Measurements from ENCODE around the gene LHX2. TPM values are rescaled to one million over a fixed set of nuclear protein-coding genes. Genes with fewer than 3 reads are reported as not detected.

LHX2 gene
- polyA plus RNA-seq, 3 donors, result 0.12 TPM; not detected in 2

GRCh38 chr9:124038790-124039633 is 27.4 kb downstream of the LHX2 start:
- peaks cover 76 to 93% (median 82%) of the 10 kb centered on the region in 3 donors for H3K27me3 Mint-ChIP-seq (ENCODE audit: low read depth in 3 of 3)
- DNase-seq, result no peak
- Histone ChIP-seq H3K4me1 (ENCODE audit: control insufficient read depth in 1 of 2, insufficient read depth in 2 of 2, low read length in 2 of 2) (peaks cover 8 to 11% of the 10 kb centered on the region in 2 donors), H3K4me2 (replicated peaks; ENCODE audit: extremely low read depth, low read length, poor library complexity, severe bottlenecking) (no peak overlapping the region), H3K9me3 (replicated peaks in 1 of 2; ENCODE audit: control insufficient read depth in 1 of 2, insufficient read depth in 1 of 2, low read length in 2 of 2) (no peaks in the 10 kb centered on the region), H3K27ac (ENCODE audit: low read depth in 1 of 2, low read length in 2 of 2) (no peak overlapping the region), H3K36me3 (replicated peaks in 1 of 2; ENCODE audit: control insufficient read depth in 1 of 2, insufficient read depth in 2 of 2, low read length in 2 of 2) (no peaks in the 10 kb centered on the region), H3K9ac (ENCODE audit: insufficient read depth, low read length, poor library complexity, severe bottlenecking) (no peak overlapping the region), H3K79me2 (ENCODE audit: insufficient read depth, low read length) (no peaks in the 10 kb centered on the region), H3K4me3 (replicated peaks in 1 of 3; ENCODE audit: low read depth in 2 of 3, low read length in 3 of 3) (no peak overlapping the region), H2AFZ (ENCODE audit: insufficient read depth, low read depth, low read length, poor library complexity, severe bottlenecking) (no peak overlapping the region), H3K27me3 (ENCODE audit: control insufficient read depth in 2 of 2, insufficient read depth in 2 of 2, low read length in 2 of 2) (peaks cover 20 to 77% of the 10 kb centered on the region in 2 donors), H4K20me1 (ENCODE audit: insufficient read depth, low read length) (no peaks in the 10 kb centered on the region)
- peak overlapping the region in 1 of 7 donors; percentile 73 for H3K27ac Mint-ChIP-seq
- no peaks in the 10 kb centered on the region for H3K36me3 Mint-ChIP-seq
- H3K4me3 Mint-ChIP-seq, result peak overlapping the region; percentile 35 to 68
- H3K9me3 Mint-ChIP-seq, result peaks cover 0 to 8% (median 4%) of the 10 kb centered on the region in 7 donors
- peaks cover 18% of the 10 kb centered on the region for H3K4me1 Mint-ChIP-seq
- no peak for TF ChIP-seq CTCF (IDR thresholded peaks at IDR 0.05)
- intact Hi-C loops (cut with micrococcal nuclease), result no loop called here
- WGBS (ENCODE audit: insufficient coverage), result 91% methylated on average over 4 of the region's 9 CpGs

GRCh38 chr9:124040186-124040931 is 28.8 kb downstream of the LHX2 start:
- H3K4me3 ChIP-seq (replicated peaks in 1 of 3; ENCODE audit: low read depth in 2 of 3, low read length in 3 of 3), result peak overlapping the region in 2 of 3 experiments; percentile 20 to 69
- peak overlapping the region; percentile 67 for H2AFZ ChIP-seq (ENCODE audit: insufficient read depth, low read depth, low read length, poor library complexity, severe bottlenecking)
- H3K79me2 ChIP-seq (ENCODE audit: insufficient read depth, low read length), result no peaks in the 10 kb centered on the region
- peaks cover 0 to 6% of the 10 kb centered on the region in 2 donors for H3K9me3 ChIP-seq (replicated peaks in 1 of 2; ENCODE audit: control insufficient read depth in 1 of 2, insufficient read depth in 1 of 2, low read length in 2 of 2)
- H3K27me3 ChIP-seq (ENCODE audit: control insufficient read depth in 2 of 2, insufficient read depth in 2 of 2, low read length in 2 of 2), result peaks cover 30 to 78% of the 10 kb centered on the region in 2 donors
- Mint-ChIP-seq H3K27me3 (ENCODE audit: low read depth in 3 of 3) (peaks cover 85 to 94% (median 85%) of the 10 kb centered on the region in 3 donors), H3K36me3 (peaks cover 0 to 4% of the 10 kb centered on the region in 2 donors), H3K4me3 (peak overlapping the region; percentile 49 to 61), H3K9me3 (peaks cover 0 to 12% (median 6%) of the 10 kb centered on the region in 7 donors), H3K27ac (no peak overlapping the region), H3K4me1 (peaks cover 23% of the 10 kb centered on the region)
- intact Hi-C loops (cut with micrococcal nuclease), result loop anchor here in 1 of 2 donors (2.0 kb wide), 1 partner anchor 498 kb away; no protein-coding TSS in a partner anchor
- no peaks in the 10 kb centered on the region for H4K20me1 ChIP-seq (ENCODE audit: insufficient read depth, low read length)
- H3K27ac ChIP-seq (ENCODE audit: low read depth in 1 of 2, low read length in 2 of 2), result no peak overlapping the region
- H3K36me3 ChIP-seq (replicated peaks in 1 of 2; ENCODE audit: control insufficient read depth in 1 of 2, insufficient read depth in 2 of 2, low read length in 2 of 2), result no peaks in the 10 kb centered on the region
- no peak for DNase-seq
- peak overlapping the region; percentile 54 for H3K9ac ChIP-seq (ENCODE audit: insufficient read depth, low read length, poor library complexity, severe bottlenecking)
- TF ChIP-seq CTCF (IDR thresholded peaks at IDR 0.05), result no peak
- H3K4me1 ChIP-seq (ENCODE audit: control insufficient read depth in 1 of 2, insufficient read depth in 2 of 2, low read length in 2 of 2), result peaks cover 8 to 16% of the 10 kb centered on the region in 2 donors
- WGBS (ENCODE audit: insufficient coverage), result 28% methylated on average over 10 of the region's 21 CpGs
- H3K4me2 ChIP-seq (replicated peaks; ENCODE audit: extremely low read depth, low read length, poor library complexity, severe bottlenecking), result peak overlapping the region; percentile 72

All from CD14-positive monocyte (primary cell).